Hypothalamus (tissue), 51 donors: ENCODE data around the gene POLL.
"Not testable (repeated sequence)": the region's sequence is repeated elsewhere in the genome, so short reads cannot be mapped to it uniquely, and the experiment has no call there.

Experiments
- DNase-seq, 51 donors: peaks; one replicate each; lab custom pipeline; 2025; lab: John Stamatoyannopoulos, UW

The POLL gene

GRCh38 chr10:101612086-101612485, 24.0 kb upstream of the POLL start:
- DNase-seq, result no peak

DNA sequence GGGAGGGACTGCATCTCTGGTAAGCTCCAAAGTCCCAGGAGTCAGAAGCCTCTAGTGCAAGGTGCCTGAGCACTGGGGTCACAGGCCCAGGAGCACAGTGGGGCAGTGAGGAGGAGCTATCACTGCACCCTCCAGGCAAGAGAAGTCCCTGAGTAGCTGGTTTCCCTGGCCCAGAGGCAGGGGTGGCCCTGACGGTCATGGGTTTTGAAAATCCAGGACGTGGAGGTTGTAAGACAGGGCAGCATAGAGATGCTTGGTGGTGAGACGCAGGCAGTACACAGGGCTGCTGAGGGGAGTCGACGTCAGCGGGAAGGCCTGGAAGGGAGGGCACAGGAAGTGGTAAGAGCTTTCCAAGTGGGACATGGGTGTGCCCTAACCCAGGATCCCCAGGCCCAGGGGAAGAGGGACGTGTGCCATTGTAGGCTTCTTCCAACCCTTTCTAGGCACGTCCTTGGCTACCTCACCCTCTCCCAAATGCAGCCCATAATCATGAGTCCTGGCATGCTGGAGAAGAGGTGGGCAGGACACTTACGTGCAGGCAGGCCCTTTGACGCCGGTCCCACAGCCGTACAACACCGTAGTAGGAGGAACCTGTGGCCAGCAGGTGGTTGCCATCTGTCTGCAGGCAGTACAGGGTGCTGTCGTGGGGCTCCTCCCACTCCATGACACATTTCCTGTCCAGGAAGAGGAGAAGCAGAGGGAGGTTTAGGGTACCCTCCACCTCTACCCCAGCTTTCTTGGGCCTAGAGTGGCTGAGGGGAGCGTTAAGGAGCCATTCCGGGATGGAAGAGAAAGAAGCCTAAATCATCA, 23.2 kb upstream of the POLL start:
- no peak for DNase-seq

DNA sequence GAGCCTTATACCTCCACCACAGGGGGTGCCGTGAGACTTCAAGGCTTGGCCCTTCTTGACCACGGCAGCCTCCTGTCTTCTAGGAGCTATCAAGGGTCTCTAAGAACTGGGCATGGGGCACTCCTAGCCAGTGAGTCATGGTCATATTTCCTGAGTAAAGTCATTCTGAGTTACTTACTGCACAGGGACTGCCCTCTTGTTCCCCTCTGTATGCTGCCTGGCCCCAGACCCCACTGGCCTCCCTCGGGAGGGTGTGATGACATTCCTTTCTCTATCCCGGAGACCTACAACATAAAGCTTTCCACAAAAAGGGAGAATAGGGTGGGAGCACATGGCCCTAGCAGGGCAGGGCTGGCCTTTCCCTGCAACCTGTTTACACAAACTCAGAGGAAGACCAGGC, 21.4 kb upstream of the POLL start:
- no peak for DNase-seq

DNA sequence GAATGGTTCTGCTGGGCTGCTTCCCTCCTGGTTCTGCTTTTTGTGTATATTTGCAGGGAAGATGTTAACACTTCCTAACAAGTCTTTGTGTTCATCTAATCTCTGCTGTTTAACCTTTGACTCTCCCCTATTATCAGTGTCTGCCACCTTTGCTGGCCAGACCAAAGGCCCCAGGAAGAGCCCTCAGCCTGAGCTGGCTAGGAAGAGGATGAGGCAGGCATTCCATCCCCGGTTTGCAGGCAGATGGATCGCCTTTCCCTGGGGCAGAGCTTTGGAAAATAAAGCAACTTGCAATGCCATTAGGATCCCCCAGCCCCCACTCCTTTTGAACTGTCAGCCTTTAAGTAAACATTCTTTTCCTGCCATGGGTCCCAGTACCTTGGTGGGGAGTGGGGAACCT, 19.1 kb upstream of the POLL start:
- no peak for DNase-seq

- peak in 49 of 51 donors; percentile 5 to 83 (median 44) for DNase-seq
Measured at GRCh38 chr10:101602761-101603398, 14.8 kb upstream of the POLL start.

GRCh38 chr10:101601541-101601940, 13.5 kb upstream of the POLL start:
- peak in 1 of 51 donors; percentile 9 for DNase-seq

GRCh38 chr10:101597091-101597900, 9.2 kb upstream of the POLL start:
- no peak for DNase-seq

DNA sequence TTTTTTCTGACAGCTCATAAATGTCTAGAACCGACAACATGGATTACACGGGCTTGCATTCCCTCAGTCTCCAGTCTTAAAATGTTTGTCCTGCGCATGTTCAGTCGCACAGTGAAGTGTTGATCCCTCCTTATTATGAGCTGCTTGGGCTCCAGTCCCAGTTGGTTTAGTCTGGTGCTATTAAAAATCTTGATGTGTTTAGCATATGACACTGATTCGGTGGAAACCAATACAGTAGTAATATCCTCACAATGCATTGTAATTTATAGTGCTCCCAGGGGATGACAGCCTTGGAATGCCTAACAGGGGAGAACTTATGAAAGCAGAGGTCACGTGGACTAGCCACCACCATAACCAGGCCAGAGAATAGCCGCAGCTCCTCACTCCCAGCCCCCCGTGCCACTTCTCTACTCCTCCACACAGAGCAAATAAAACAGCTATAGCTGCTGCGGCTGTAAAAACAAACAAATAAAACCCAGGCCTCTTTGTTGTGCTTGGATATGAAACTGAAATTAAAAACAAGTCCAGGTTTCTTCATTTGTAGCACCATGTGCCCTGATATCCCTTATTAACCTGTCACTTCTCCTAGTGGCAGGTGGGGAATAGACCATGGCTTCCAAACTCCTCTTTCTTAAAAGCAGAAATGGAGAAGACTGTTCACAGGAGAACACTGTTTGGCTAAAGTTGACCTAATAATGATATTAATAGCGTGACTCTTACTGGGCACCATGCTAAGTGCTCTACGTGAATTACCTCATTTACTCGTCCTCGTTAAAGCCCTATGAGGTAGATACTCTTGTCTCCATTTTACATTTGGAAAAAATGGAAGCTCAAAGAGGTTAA, 7.8 kb upstream of the POLL start:
- DNase-seq, result no peak

- not testable (repeated sequence) for DNase-seq
Measured at GRCh38 chr10:101593331-101593730, 5.3 kb upstream of the POLL start.

DNA sequence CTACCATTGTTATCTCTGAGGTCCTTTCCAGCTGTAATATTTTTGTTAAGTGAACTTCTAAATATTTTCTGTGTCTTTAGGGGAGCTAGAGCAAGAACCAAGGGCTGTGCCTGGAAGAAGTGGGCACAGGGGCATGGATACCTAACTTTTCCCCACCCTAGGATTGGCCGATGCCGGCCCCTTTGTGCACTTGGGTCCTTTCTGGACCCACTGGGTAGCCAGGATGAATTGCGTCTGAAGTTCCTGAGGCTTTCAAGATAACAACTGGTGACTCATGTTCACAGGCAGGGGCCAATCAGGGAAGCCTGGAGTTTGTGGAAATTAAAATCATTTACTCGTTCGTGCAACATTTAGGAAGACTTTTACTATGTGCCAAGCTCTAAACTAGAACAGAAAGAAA, 822 bp upstream of the POLL start:
- no peak for DNase-seq

- DNase-seq, result no peak
Measured at GRCh38 chr10:101585841-101586240, 2.2 kb downstream of the POLL start.

DNA sequence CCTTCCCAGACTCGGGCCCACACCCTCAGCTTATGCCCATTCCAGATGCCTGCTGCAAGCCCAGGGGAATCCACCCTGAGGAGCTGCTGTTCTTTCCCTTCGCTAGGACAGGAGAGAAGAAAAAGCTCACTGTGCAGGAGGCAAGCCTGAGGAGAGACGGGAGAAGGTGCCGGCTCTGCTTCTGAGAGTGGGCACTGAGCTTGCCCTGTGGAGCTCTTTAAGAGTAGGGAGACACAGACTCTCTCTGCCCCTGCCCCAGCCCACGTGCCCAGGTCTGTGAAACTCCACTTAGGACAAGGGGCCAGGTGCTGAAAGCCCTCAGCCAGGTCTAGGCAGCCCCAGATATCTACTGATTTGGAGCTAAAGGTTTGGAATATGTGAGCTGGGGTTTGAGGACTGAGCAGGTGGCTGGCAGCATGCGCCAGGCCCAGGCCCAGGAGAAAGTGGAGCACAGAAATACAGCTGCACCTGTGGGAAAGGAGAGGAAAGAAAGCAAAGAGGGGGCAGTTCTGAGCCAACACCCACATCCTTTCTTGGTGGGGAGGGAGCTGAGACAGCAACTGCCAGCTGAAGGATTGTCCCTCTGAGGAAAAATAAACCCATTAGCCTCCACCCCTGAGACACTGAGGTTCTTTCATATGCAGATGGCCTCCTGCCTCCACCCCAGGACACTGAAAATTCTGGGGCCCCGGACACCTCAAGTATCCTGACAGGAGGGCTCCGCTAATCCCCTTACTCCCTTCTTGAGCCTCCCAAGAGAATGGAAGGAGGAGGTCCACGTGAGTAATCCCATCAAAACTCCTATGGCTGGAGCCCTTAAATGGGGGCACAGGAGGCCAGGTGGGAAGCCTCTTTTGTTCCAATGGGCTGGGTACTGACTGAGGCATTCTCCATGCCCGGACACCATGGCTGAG, 7.3 kb downstream of the POLL start:
- DNase-seq, result no peak

- no peak for DNase-seq
Measured at GRCh38 chr10:101579516-101579870, 8.6 kb downstream of the POLL start.

- no peak for DNase-seq
Measured at GRCh38 chr10:101578803-101579515, 9.1 kb downstream of the POLL start.

DNA sequence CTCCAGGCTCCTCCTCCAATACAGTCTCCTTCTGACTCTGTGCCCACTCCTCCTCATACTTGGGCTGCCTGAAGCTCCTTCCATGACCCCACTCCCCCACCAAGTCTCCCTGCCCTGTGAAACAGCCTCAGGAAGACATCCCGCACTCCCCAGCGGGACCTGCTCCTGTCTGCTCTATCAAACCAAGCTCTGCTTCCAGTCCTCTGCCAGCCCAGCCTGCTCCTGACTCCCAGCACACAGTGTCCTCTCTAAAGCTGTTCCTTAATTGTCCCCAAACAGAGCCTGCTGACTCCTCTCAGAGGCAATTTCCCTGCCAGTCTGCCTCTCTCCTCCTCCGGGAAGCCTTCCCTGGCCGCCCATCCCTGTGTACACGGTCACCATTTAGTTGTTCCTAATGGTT, 9.9 kb downstream of the POLL start:
- no peak for DNase-seq

GRCh38 chr10:101577121-101577871, 10.8 kb downstream of the POLL start:
- no peak for DNase-seq

- DNase-seq, result no peak
Measured at GRCh38 chr10:101576211-101576863, 11.7 kb downstream of the POLL start.
